Breast epithelium (tissue), 4 donors: ENCODE data around the gene MUS81. TPM values are rescaled to one million over a fixed set of nuclear protein-coding genes. Genes with fewer than 3 reads are reported as not detected.

Source experiments
- DNase-seq, 2 donors: peaks; one replicate each; pipeline ENCODE4 v3.0.0-alpha.2; 2019; ENCODE audit warnings: low spot score in 2 of 2
- H3K27ac ChIP-seq, 2 donors: fragments of 200-600 bp; sonication (generic) in 1 of 2; one replicate each; pipeline ENCODE4 v1.5.1; 2016 to 2019; ENCODE audit warnings: mild to moderate bottlenecking in 1 of 2
- H3K27me3 ChIP-seq, 2 donors: fragments of 200-600 bp; sonication (generic) in 1 of 2; one replicate each; pipeline versions ENCODE4 v1.5.1 to v1.6.0; 2017 to 2019; ENCODE audit warnings: control low read depth in 1 of 2, mild to moderate bottlenecking in 1 of 2
- H3K36me3 ChIP-seq: fragments of 200-600 bp; one replicate; pipeline ENCODE4 v1.5.1; 2019
- H3K4me1 ChIP-seq, 2 donors: fragments of 200-600 bp; sonication (generic); one replicate each; pipeline ENCODE4 v1.5.1; 2016 to 2019; ENCODE audit warnings: control low read depth in 1 of 2
- H3K4me3 ChIP-seq, 3 donors: fragments of 200-600 bp; sonication (generic); 1 replicate in 2 of 3; 2 replicates in 1 of 3; pipeline ENCODE4 v1.5.1; 2016 to 2019; ENCODE audit warnings: mild to moderate bottlenecking in 3 of 3, moderate library complexity in 2 of 3
- H3K9me3 ChIP-seq, 2 donors: fragments of 200-600 bp; sonication (generic) in 1 of 2; one replicate each; pipeline ENCODE4 v1.5.1; 2016 to 2019; ENCODE audit warnings: control low read depth in 1 of 2
- CTCF ChIP-seq, 3 donors: fragments of 450-650 bp; IDR thresholded peaks; one replicate each; pipeline ENCODE4 v1.5.1; 2016 to 2017; ENCODE audit warnings: antibody characterized with exemption in 3 of 3, mild to moderate bottlenecking in 3 of 3, moderate library complexity in 3 of 3
- POLR2A ChIP-seq: fragments of 450-650 bp; IDR thresholded peaks from one replicate; pipeline ENCODE4 v1.6.1; 2016; ENCODE audit warnings: antibody characterized with exemption, mild to moderate bottlenecking, moderate library complexity
- POLR2AphosphoS5 ChIP-seq, 3 donors: sonication (generic); formaldehyde crosslinking; IDR thresholded peaks; one replicate each; pipeline ENCODE4 v1.6.1; 2017; ENCODE audit warnings: antibody characterized with exemption in 3 of 3
- intact Hi-C: fragments of 100-400 bp; cut with DNase I; formaldehyde crosslinking; loops from one replicate; pipeline ENCODE4 v1.15.1; 2023; ENCODE audit warnings: low total_unique reads
- total RNA-seq, 3 donors: library from RNA; depleted of rRNA; stranded (reverse); fragments of >200 nt; gene quantifications; one replicate each; pipeline ENCODE4 v1.1.0, GENCODE V29; 2016

MUS81 gene
- total RNA-seq, 3 donors from 2014 or later = 29.8 to 44.6 (median 42.9) TPM

DNA sequence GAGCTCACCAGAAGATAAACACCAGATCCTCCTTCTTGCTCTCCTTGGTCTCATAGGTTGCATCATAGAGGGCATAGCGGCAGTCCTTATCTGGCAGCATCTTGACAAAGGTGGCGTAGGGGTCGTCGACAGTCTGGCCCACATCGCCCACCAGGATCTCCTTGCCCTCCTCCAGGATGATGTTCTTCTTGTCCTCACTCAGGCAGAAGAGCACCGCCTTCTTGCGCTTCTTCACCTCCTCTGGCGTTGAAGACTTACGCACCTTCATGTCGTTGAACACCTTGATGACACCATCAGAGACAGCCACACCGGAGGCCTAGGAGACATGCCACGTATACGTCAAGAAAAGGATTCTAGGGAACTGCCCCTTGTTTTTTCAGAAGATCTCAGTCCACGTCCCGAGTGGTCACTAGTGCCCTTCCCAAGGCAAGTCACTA lies 4.3 kb upstream of the MUS81 start:
- Histone ChIP-seq H3K9me3 (peaks cover 0 to 8% of the 10 kb centered on the region in 2 donors), H3K27ac (peak overlapping the region; percentile 97 to 99), H3K27me3 (no peaks in the 10 kb centered on the region), H3K4me1 (peaks cover 3 to 8% of the 10 kb centered on the region in 2 donors), H3K36me3 (no peaks in the 10 kb centered on the region), H3K4me3 (peak overlapping the region; percentile 85 to 100 (median 99))
- no peak for TF ChIP-seq CTCF (IDR thresholded peaks at IDR 0.05)
- no peak for TF ChIP-seq POLR2AphosphoS5 (IDR thresholded peaks at IDR 0.05)
- no peak for TF ChIP-seq POLR2A
- intact Hi-C loops = no loop called here
- DNase-seq = no peak

DNA sequence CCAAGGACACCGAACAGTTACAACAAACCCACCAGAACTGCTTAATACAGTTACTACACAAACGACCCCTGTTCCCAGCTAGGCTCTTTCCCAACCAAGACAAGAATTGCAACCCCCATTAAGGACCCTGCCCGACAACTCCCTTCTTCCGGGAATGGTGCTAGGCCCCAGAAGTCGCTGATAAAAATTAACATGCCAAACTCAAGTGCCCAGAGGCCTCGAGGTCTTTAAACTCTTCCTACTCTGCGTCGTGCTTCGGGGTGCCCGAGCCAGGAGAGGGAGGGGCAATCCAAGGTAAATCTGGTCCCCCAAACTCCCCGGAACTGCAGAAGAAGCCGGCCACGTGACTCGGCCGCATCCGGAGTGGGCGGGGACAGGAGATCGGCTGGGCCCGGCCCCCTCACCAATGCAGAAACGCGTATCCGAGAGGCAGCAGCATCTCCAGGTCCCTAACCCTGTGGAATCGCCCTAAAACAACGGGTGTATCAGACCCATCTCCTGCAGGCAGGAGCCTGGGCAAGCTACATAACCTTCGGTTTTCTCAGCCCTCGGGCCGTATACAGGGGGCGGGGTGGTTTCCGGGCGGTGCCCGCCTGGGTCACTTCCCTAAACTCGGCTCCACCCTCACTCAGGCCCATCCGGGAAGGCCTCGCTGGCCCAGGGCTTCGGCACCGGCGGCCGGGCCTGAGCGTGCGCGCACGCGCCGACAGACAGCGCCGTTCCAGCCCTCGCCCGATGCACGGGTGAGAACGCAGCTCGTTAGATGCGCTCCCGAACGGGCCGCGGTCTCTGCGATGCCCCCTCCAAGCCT lies 3.3 kb upstream of the MUS81 start:
- Histone ChIP-seq H3K4me1 (peaks cover 7 to 15% of the 10 kb centered on the region in 2 donors), H3K9me3 (no peaks in the 10 kb centered on the region), H3K36me3 (no peaks in the 10 kb centered on the region), H3K27me3 (no peaks in the 10 kb centered on the region), H3K27ac (peak overlapping the region; percentile 97 to 99), H3K4me3 (peak overlapping the region; percentile 85 to 100 (median 99))
- peak; percentile 81 to 84 for DNase-seq
- intact Hi-C loops = no loop called here
- peak; percentile 15 for TF ChIP-seq POLR2A
- no peak for TF ChIP-seq CTCF (IDR thresholded peaks at IDR 0.05)
- TF ChIP-seq POLR2AphosphoS5 (IDR thresholded peaks at IDR 0.05) = peak; percentile 64 to 73 (median 69)

DNA sequence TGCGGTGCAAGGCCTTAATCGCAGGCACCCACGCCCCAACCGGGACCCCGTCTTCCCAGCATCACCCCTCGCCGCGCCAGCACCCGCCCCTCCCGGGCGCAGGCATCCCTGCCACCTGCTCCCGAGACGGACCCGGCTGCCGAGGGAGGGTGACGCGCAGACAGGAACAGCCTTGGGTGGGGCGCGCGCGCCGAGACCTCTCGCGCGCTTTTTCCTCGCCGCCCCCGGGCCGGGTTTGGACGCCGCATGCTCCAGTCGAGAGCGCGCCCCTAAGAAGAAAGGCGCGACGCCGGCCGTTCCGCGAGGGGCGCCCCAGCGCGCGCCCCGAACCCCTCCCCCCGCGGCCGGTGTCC lies 2.8 kb upstream of the MUS81 start:
- TF ChIP-seq CTCF (IDR thresholded peaks at IDR 0.05) (no peak), POLR2AphosphoS5 (IDR thresholded peaks at IDR 0.05) (no peak), POLR2A (no peak)
- peak overlapping the region; percentile 85 to 100 (median 99) for H3K4me3 ChIP-seq
- intact Hi-C loops = no loop called here
- H3K9me3 ChIP-seq = no peaks in the 10 kb centered on the region
- peaks cover 7 to 16% of the 10 kb centered on the region in 2 donors for H3K4me1 ChIP-seq
- no peak for DNase-seq
- H3K27ac ChIP-seq = peak overlapping the region; percentile 97 to 99
- H3K36me3 ChIP-seq = no peaks in the 10 kb centered on the region
- no peaks in the 10 kb centered on the region for H3K27me3 ChIP-seq

GRCh38 chr11:65857853-65858680 lies 2.2 kb upstream of the MUS81 start, which contains the start of gene CFL1:
Gene CFL1, minus strand, starts transcription at chr11:65858180. Its CDS starts 81 bp downstream, at chr11:65858099.
- H3K36me3 ChIP-seq = no peaks in the 10 kb centered on the region
- no peaks in the 10 kb centered on the region for H3K9me3 ChIP-seq
- intact Hi-C loops = no loop called here
- H3K4me1 ChIP-seq = peaks cover 7 to 16% of the 10 kb centered on the region in 2 donors
- no peak for TF ChIP-seq CTCF (IDR thresholded peaks at IDR 0.05)
- TF ChIP-seq POLR2A = peak; percentile 80
- peak; percentile 96 to 97 (median 96) for TF ChIP-seq POLR2AphosphoS5 (IDR thresholded peaks at IDR 0.05)
- H3K4me3 ChIP-seq = peak within 1 kb of the TSS; percentile 85 to 100 (median 99)
- peak within 1 kb of the TSS; percentile 97 to 99 for H3K27ac ChIP-seq
- H3K27me3 ChIP-seq = no peaks in the 10 kb centered on the region
- DNase-seq = peak; percentile 99
